ENCODE measurements around the gene RPGRIP1L. TPM values are rescaled to one million over a fixed set of nuclear protein-coding genes. Genes with fewer than 3 reads are reported as not detected.

The RPGRIP1L gene
- total and polyA plus RNA-seq, 2 of the 8 experiments (the other 6 are each of a cell fraction or from before 2014, with no cell fraction given): 4.0 to 13.7 TPM

DNA sequence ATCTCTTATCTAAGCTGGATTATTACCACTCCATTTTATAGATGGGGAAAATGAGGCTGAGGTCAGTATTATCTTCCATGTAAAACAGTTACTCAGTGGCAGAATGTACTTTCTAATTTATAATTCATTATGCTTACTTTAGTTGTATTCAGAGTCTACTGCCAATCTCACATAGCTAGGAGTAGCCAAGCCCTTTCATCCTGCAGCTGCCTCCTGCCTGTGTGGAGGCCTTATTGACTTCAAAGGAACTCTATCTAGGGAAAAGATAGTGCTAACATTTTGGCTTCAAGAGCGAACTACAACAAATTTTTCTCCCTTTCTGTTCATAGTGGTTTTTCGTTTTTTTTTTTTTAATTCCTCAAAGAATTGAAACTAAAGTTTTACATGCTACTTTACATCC is 12.9 kb downstream of the RPGRIP1L start:
- H4K5ac ChIP-seq (ENCODE audit: insufficient read length, low read depth, low read length): no peak overlapping the region
- H2BK15ac ChIP-seq (ENCODE audit: low read length): no peak overlapping the region
- H3K27ac ChIP-seq (ENCODE audit: low read depth, low read length): no peak overlapping the region
- WGBS, 2 experiments (ENCODE audit: extremely low coverage in 1 of 2, insufficient coverage in 1 of 2, insufficient read length in 1 of 2, insufficient replicate concordance in 2 of 2, low coverage in 1 of 2, low lambda C conversion rate in 2 of 2, missing lambda C conversion rate in 1 of 2): 69% methylated on average over 2 of the region's 2 CpGs; no CpG with 5 or more reads in 1 of the 2 experiments
- no peak overlapping the region for H3K4me2 ChIP-seq (ENCODE audit: insufficient read depth in 1 of 2, low read depth in 2 of 2, low read length in 2 of 2)
- no peak overlapping the region for H3K14ac ChIP-seq (ENCODE audit: insufficient read length)
- DNase-seq (ENCODE audit: low read depth in 1 of 2, low spot score in 2 of 2) (no peak), FAIRE-seq (no peak)
- no peak overlapping the region for H3K56ac ChIP-seq (replicated peaks; ENCODE audit: insufficient read length, low read depth, low read length)
- no peak overlapping the region for H4K91ac ChIP-seq (replicated peaks; ENCODE audit: insufficient read length, low read length)
- no peak overlapping the region for H2AK5ac ChIP-seq (ENCODE audit: low read depth, low read length)
- no peak overlapping the region for H2BK5ac ChIP-seq (ENCODE audit: low read depth, low read length)
- H3K79me2 ChIP-seq (ENCODE audit: control insufficient read depth in 1 of 2, insufficient read depth in 2 of 2, low read length in 2 of 2): no peaks in the 10 kb centered on the region
- TF ChIP-seq CBX8 (IDR thresholded peaks at IDR 0.05; ENCODE audit: borderline replicate concordance, low read depth, low read length): no peak
- no peak for TF ChIP-seq CHD1 (IDR thresholded peaks at IDR 0.05; ENCODE audit: low read depth, low read length)
- TF ChIP-seq RNF2 (IDR thresholded peaks at IDR 0.05; ENCODE audit: borderline replicate concordance, low read depth, low read length, missing control alignments, poor library complexity, severe bottlenecking): no peak
- TF ChIP-seq, protein P1, sequence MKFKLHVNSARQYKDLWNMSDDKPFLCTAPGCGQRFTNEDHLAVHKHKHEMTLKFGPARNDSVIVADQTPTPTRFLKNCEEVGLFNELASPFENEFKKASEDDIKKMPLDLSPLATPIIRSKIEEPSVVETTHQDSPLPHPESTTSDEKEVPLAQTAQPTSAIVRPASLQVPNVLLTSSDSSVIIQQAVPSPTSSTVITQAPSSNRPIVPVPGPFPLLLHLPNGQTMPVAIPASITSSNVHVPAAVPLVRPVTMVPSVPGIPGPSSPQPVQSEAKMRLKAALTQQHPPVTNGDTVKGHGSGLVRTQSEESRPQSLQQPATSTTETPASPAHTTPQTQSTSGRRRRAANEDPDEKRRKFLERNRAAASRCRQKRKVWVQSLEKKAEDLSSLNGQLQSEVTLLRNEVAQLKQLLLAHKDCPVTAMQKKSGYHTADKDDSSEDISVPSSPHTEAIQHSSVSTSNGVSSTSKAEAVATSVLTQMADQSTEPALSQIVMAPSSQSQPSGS (IDR thresholded peaks at IDR 0.05; ENCODE audit: low read length): no peak
- no peak for TF ChIP-seq GABPA (IDR thresholded peaks at IDR 0.05; ENCODE audit: borderline replicate concordance, insufficient read depth, low read length)
- no peak for TF ChIP-seq POLR2A (IDR thresholded peaks at IDR 0.05; ENCODE audit: control extremely low read depth in 1 of 2, low read depth in 2 of 2, low read length in 2 of 2)
- no peaks in the 10 kb centered on the region for H3K79me1 ChIP-seq (ENCODE audit: low read depth, low read length)
- H3K27me3 ChIP-seq (replicated peaks in 1 of 4; ENCODE audit: control insufficient read depth in 3 of 4, extremely low read depth in 1 of 4, insufficient read depth in 3 of 4, low read length in 3 of 4): no peaks in the 10 kb centered on the region
- no peaks in the 10 kb centered on the region for H4K20me1 ChIP-seq (replicated peaks in 1 of 2; ENCODE audit: control insufficient read depth in 1 of 2, insufficient read depth in 2 of 2, low read length in 2 of 2)
- peak overlapping the region in 1 of 4 experiments; percentile 34; a peak in 1 of 7 replicates for H3K9ac ChIP-seq (replicated peaks in 1 of 4; ENCODE audit: extremely low read depth in 1 of 4, low read depth in 3 of 4, low read length in 3 of 4)
- no peak overlapping the region for H2BK120ac ChIP-seq (replicated peaks; ENCODE audit: low read depth, low read length)
- H3K18ac ChIP-seq (ENCODE audit: extremely low read depth, low read length): no peak overlapping the region
- H3K23ac ChIP-seq (ENCODE audit: insufficient read length): no peak overlapping the region
- CTCF ChIA-PET (ENCODE audit: partially characterized antibody): interaction anchor here (0.6 to 2.0 kb wide), 2 partner anchors 141 to 1023 kb away, joined by 4 to 5 read pairs; no protein-coding TSS in a partner anchor
- peaks cover 0 to 11% (median 2%) of the 10 kb centered on the region in 4 experiments; a peak in 4 of 8 replicates for H3K36me3 ChIP-seq (ENCODE audit: control insufficient read depth in 2 of 4, insufficient read depth in 4 of 4, low read length in 3 of 4)
- H3K23me2 ChIP-seq (ENCODE audit: low read depth, low read length): no peaks in the 10 kb centered on the region
- H3K9me3 ChIP-seq (ENCODE audit: insufficient read depth in 2 of 2, low read depth in 1 of 2, low read length in 1 of 2): no peaks in the 10 kb centered on the region
- no peak overlapping the region for H2BK20ac ChIP-seq (ENCODE audit: low read length)
- no peak overlapping the region for H2AFZ ChIP-seq (ENCODE audit: low read length)
- H2BK12ac ChIP-seq (ENCODE audit: low read depth, low read length): no peak overlapping the region
- H3K4me1 ChIP-seq (replicated peaks in 1 of 4; ENCODE audit: control insufficient read depth in 3 of 4, insufficient read depth in 4 of 4, low read length in 3 of 4): no peaks in the 10 kb centered on the region
- no peak overlapping the region for H4K8ac ChIP-seq (ENCODE audit: extremely low read depth, insufficient read depth, low read length)
- no peak overlapping the region for H3K4ac ChIP-seq (replicated peaks; ENCODE audit: insufficient read length, low read depth, low read length)
- POLR2A ChIA-PET (ENCODE audit: partially characterized antibody): no interaction called here
- H3K4me3 ChIP-seq (ENCODE audit: extremely low read depth in 1 of 4, insufficient read depth in 2 of 4, low read depth in 3 of 4, low read length in 4 of 4): no peak overlapping the region

Data from H1 (cell line).